Smooth muscle cell (in vitro differentiated cells): ENCODE measurements around the gene RPAIN. TPM values are rescaled to one million over a fixed set of nuclear protein-coding genes. Genes with fewer than 3 reads are reported as not detected.

Source experiments
- DNase-seq: peaks from one replicate; lab custom pipeline; 2025; ENCODE audit not compliant: unreplicated experiment; lab: John Stamatoyannopoulos, UW
- H2AFZ ChIP-seq: fragments of 200-600 bp; sonication (generic); 2 replicates; pipeline ENCODE4 v1.6.0; 2016; ENCODE audit warnings: antibody characterized with exemption, low read depth, mild to moderate bottlenecking
- H3F3A ChIP-seq: fragments of 200-600 bp; sonication (generic); 2 replicates; pipeline ENCODE4 v1.6.0; 2017; ENCODE audit warnings: antibody characterized with exemption, low read depth
- H3K27ac ChIP-seq: fragments of 200-600 bp; sonication (generic); 2 replicates; pipeline ENCODE4 v1.5.1; 2016; ENCODE audit warnings: low read depth, mild to moderate bottlenecking
- H3K27me3 ChIP-seq: fragments of 200-600 bp; sonication (generic); 2 replicates; pipeline ENCODE4 v1.6.1; 2016; ENCODE audit warnings: low read depth, mild to moderate bottlenecking
- H3K36me3 ChIP-seq: fragments of 200-600 bp; sonication (generic); 2 replicates; pipeline ENCODE4 v1.5.1; 2016; ENCODE audit warnings: low read depth
- H3K4me1 ChIP-seq: fragments of 200-600 bp; sonication (generic); 2 replicates; pipeline ENCODE4 v1.5.1; 2016; ENCODE audit warnings: low read depth
- H3K4me2 ChIP-seq: fragments of 200-600 bp; sonication (generic); 2 replicates; pipeline ENCODE4 v1.6.0; 2016; ENCODE audit warnings: mild to moderate bottlenecking
- H3K4me3 ChIP-seq: fragments of 200-600 bp; sonication (generic); 2 replicates; pipeline ENCODE4 v1.5.1; 2016; ENCODE audit warnings: mild to moderate bottlenecking
- H3K79me2 ChIP-seq: fragments of 200-600 bp; sonication (generic); 2 replicates; pipeline ENCODE4 v1.6.0; 2016; ENCODE audit warnings: low read depth, mild to moderate bottlenecking
- H3K9ac ChIP-seq: fragments of 200-600 bp; sonication (generic); 2 replicates; pipeline ENCODE4 v1.6.0; 2016; ENCODE audit warnings: low read depth
- H3K9me3 ChIP-seq: fragments of 200-600 bp; sonication (generic); replicated peaks from 2 replicates; pipeline ENCODE4 v1.5.1; 2016; ENCODE audit warnings: low read depth
- H4K20me1 ChIP-seq: fragments of 200-600 bp; sonication (generic); 2 replicates; pipeline ENCODE4 v1.6.0; 2016; ENCODE audit warnings: low read depth
- WGBS: methylation state at CpG from one replicate; pipeline ENCODE4 v1.1.7; 2016; ENCODE audit warnings: low lambda C conversion rate; 5-methylcytosine and 5-hydroxymethylcytosine counted together
- polyA plus RNA-seq: library from polyadenylated mRNA; unstranded; fragments of >200 nt; fragmentation: Nextera tagmentation; extraction: Ambion mirVana; gene quantifications from 2 replicates; pipeline ENCODE4 v1.2.1, GENCODE V29; 2016
- total RNA-seq: library from RNA; depleted of rRNA; stranded (reverse); fragments of >200 nt; gene quantifications from 2 replicates; pipeline ENCODE4 v1.2.3, GENCODE V29; 2014
- TF ChIP-seq, protein P1 (sequence below): fragments of 200-600 bp; sonication (generic); IDR thresholded peaks from 2 replicates; pipeline ENCODE4 v1.5.1; 2017; ENCODE audit warnings: borderline replicate concordance, mild to moderate bottlenecking, antibody characterized with exemption; ENCODE audit not compliant: insufficient read depth, poor library complexity, severe bottlenecking

Gene RPAIN
- total and polyA plus RNA-seq, 2 experiments from 2014 or later: 28.8 to 56.0 TPM

DNA sequence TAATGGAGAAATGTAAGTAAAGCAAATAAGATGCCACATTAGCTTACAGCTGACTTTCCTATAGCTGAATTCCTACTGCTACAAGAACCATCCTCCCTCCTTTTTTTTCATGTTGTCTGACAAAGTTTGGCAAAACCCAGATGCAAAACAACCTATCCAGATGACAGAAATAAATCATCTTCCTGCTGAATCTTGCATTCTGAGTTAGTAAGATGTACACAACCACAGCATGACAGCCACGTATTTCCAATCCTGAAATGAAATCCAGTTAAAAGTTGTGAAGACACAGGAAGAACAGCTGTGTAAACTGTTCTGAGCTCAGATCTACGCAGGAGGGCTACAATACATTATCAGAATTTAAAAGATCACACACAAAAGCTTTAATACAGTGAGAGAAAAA lies 53.9 kb downstream of the RPAIN start:
- H3K9ac ChIP-seq: no peak overlapping the region
- H3K4me1 ChIP-seq: no peaks in the 10 kb centered on the region
- peaks cover 27% of the 10 kb centered on the region for H3K36me3 ChIP-seq
- H3K4me3 ChIP-seq: no peak overlapping the region
- H3F3A ChIP-seq: peaks cover 16% of the 10 kb centered on the region
- no peaks in the 10 kb centered on the region for H3K9me3 ChIP-seq
- peaks cover 13% of the 10 kb centered on the region for H4K20me1 ChIP-seq
- TF ChIP-seq, protein P1, sequence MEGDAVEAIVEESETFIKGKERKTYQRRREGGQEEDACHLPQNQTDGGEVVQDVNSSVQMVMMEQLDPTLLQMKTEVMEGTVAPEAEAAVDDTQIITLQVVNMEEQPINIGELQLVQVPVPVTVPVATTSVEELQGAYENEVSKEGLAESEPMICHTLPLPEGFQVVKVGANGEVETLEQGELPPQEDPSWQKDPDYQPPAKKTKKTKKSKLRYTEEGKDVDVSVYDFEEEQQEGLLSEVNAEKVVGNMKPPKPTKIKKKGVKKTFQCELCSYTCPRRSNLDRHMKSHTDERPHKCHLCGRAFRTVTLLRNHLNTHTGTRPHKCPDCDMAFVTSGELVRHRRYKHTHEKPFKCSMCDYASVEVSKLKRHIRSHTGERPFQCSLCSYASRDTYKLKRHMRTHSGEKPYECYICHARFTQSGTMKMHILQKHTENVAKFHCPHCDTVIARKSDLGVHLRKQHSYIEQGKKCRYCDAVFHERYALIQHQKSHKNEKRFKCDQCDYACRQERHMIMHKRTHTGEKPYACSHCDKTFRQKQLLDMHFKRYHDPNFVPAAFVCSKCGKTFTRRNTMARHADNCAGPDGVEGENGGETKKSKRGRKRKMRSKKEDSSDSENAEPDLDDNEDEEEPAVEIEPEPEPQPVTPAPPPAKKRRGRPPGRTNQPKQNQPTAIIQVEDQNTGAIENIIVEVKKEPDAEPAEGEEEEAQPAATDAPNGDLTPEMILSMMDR: no peak
- no peaks in the 10 kb centered on the region for H3K27me3 ChIP-seq
- H2AFZ ChIP-seq: no peak overlapping the region
- H3K27ac ChIP-seq: no peak overlapping the region
- no peak overlapping the region for H3K4me2 ChIP-seq
- 100% methylated on average over 2 of the region's 2 CpGs for WGBS
- DNase-seq: no peak
- peaks cover 15% of the 10 kb centered on the region for H3K79me2 ChIP-seq

DNA sequence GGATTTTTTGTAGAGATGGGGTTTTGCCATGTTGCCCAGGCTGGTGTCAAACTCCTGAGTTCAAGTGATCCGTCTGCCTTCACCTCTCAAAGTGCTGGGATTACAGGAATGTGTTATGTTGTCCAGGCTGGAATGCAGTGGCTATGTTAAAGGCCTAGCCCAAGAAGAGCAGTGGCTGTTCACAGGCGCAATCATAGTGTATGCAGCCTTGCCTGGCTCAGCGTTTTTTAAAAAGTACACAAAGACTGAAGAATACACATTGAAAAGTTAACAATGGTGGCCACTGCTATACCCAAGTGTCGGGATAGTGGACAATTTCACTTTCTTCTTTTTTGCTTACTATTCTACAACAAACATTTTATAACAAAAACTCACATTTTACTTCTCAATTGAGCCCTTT lies 59.0 kb downstream of the RPAIN start:
- H3K9ac ChIP-seq: no peak overlapping the region
- 96% methylated on average over 4 of the region's 4 CpGs for WGBS
- no peaks in the 10 kb centered on the region for H3K4me1 ChIP-seq
- H3K4me2 ChIP-seq: no peak overlapping the region
- H4K20me1 ChIP-seq: peaks cover 16% of the 10 kb centered on the region
- TF ChIP-seq, protein P1: no peak
- DNase-seq: no peak
- H3K27ac ChIP-seq: no peak overlapping the region
- H3K27me3 ChIP-seq: no peaks in the 10 kb centered on the region
- H2AFZ ChIP-seq: no peak overlapping the region
- peaks cover 23% of the 10 kb centered on the region for H3K36me3 ChIP-seq
- H3K9me3 ChIP-seq: no peaks in the 10 kb centered on the region
- peaks cover 60% of the 10 kb centered on the region for H3K79me2 ChIP-seq
- no peak overlapping the region for H3K4me3 ChIP-seq
- no peaks in the 10 kb centered on the region for H3F3A ChIP-seq

DNA sequence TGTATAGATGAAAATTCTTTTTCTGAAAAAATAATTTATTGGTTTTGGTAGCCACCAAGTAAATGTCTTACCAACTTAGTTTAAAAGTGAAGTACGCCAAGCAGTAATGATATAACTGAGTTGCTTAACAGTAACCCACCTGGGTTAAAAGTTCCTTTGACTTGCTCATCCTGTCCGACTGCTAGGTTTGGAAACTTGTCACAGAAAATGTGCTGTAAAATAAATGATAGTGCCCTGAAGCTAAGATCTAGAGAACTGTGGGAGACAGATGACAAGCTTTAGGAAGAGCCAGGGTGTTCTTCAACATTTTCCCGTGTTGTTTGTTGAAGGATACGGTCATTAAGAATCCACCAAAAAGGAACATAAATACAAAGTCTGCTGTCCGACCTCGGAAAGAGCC lies 61.0 kb downstream of the RPAIN start:
- Histone ChIP-seq H3K79me2 (peaks cover 79% of the 10 kb centered on the region), H3K4me2 (no peak overlapping the region), H3K27ac (no peak overlapping the region), H3F3A (no peaks in the 10 kb centered on the region), H3K4me3 (no peak overlapping the region), H3K9ac (no peak overlapping the region), H3K4me1 (peaks cover 7% of the 10 kb centered on the region), H4K20me1 (peaks cover 16% of the 10 kb centered on the region), H2AFZ (no peak overlapping the region), H3K36me3 (peaks cover 23% of the 10 kb centered on the region), H3K9me3 (no peaks in the 10 kb centered on the region), H3K27me3 (no peaks in the 10 kb centered on the region)
- TF ChIP-seq, protein P1: no peak
- no peak for DNase-seq
- WGBS: 86% methylated on average over 6 of the region's 6 CpGs

DNA sequence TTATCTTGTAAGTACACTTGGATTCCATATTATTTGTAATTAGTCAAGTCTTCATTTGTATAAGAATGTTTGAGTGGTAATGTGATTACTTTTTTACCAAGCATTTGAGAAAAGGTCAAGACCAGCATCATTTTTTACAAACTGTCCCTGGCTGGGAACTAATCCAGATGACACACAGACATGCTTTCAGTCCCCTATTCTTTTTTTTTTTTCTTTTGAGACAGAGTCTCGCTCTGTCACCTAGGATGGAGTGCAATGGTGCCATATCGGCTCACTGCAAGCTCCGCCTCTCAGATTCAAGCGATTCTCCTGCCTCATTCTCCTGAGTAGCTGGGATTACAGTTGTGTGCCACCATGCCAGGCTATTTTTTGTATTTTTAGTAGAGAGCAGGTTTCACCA lies 61.5 kb downstream of the RPAIN start:
- peaks cover 7% of the 10 kb centered on the region for H3K4me1 ChIP-seq
- H3F3A ChIP-seq: no peaks in the 10 kb centered on the region
- no peak overlapping the region for H3K9ac ChIP-seq
- H3K27me3 ChIP-seq: no peaks in the 10 kb centered on the region
- H3K79me2 ChIP-seq: peaks cover 79% of the 10 kb centered on the region
- TF ChIP-seq, protein P1: no peak
- H3K4me2 ChIP-seq: no peak overlapping the region
- no peaks in the 10 kb centered on the region for H3K9me3 ChIP-seq
- H3K27ac ChIP-seq: no peak overlapping the region
- peaks cover 23% of the 10 kb centered on the region for H3K36me3 ChIP-seq
- WGBS: 96% methylated on average over 4 of the region's 4 CpGs
- peaks cover 14% of the 10 kb centered on the region for H4K20me1 ChIP-seq
- H2AFZ ChIP-seq: no peak overlapping the region
- no peak for DNase-seq
- H3K4me3 ChIP-seq: no peak overlapping the region

Other genes starting within 250 kb of the RPAIN start
- 2.7 and 7.2 TPM in 2 replicates for gene ZNF594, start 228.3 kb upstream of the RPAIN start, total RNA-seq
- gene ZNF594, start 228.3 kb upstream of the RPAIN start, polyA plus RNA-seq: 1.00 and 2.8 TPM in 2 replicates
- not detected in 2 replicates for gene SCIMP, start 185.3 kb upstream of the RPAIN start, total RNA-seq
- gene SCIMP, start 185.3 kb upstream of the RPAIN start, polyA plus RNA-seq: 0.07 TPM in 1 of 2 replicates, not detected in the other
- gene RABEP1, start 137.9 kb upstream of the RPAIN start, total RNA-seq: 25.3 and 30.2 TPM in 2 replicates
- 26.5 and 41.4 TPM in 2 replicates for gene RABEP1, start 137.9 kb upstream of the RPAIN start, polyA plus RNA-seq
- gene NUP88, start 520 bp upstream of the RPAIN start, total RNA-seq: 44.2 and 47.4 TPM in 2 replicates
- 31.2 and 42.4 TPM in 2 replicates for gene NUP88, start 520 bp upstream of the RPAIN start, polyA plus RNA-seq
- gene C1QBP, start 19.0 kb downstream of the RPAIN start, total RNA-seq: 110 and 121 TPM in 2 replicates
- gene C1QBP, start 19.0 kb downstream of the RPAIN start, polyA plus RNA-seq: 120 and 122 TPM in 2 replicates
- gene DHX33, start 48.8 kb downstream of the RPAIN start, total RNA-seq: 6.0 and 6.2 TPM in 2 replicates
- gene DHX33, start 48.8 kb downstream of the RPAIN start, polyA plus RNA-seq: 1.6 and 2.0 TPM in 2 replicates
- gene DERL2, start 66.0 kb downstream of the RPAIN start, total RNA-seq: 65.3 and 81.3 TPM in 2 replicates
- gene DERL2, start 66.0 kb downstream of the RPAIN start, polyA plus RNA-seq: 152 and 162 TPM in 2 replicates
- 22.5 and 23.3 TPM in 2 replicates for gene MIS12, start 66.4 kb downstream of the RPAIN start, total RNA-seq
- 14.8 and 21.6 TPM in 2 replicates for gene MIS12, start 66.4 kb downstream of the RPAIN start, polyA plus RNA-seq
- 47.2 and 49.3 TPM in 2 replicates for gene NLRP1, start 164.3 kb downstream of the RPAIN start, total RNA-seq
- 64.2 and 75.7 TPM in 2 replicates for gene NLRP1, start 164.3 kb downstream of the RPAIN start, polyA plus RNA-seq